ENCODE measurements around the gene TBC1D10B. TPM values are rescaled to one million over a fixed set of nuclear protein-coding genes. Genes with fewer than 3 reads are reported as not detected.

TBC1D10B gene
- total RNA-seq, 2 donors from 2014 or later: 40.3 to 59.4 TPM

GRCh38 chr16:30366511-30366910 is 3.8 kb downstream of the TBC1D10B start:
- no peaks in the 10 kb centered on the region for H3K27me3 ChIP-seq (replicated peaks; ENCODE audit: insufficient read depth)
- peaks cover 19% of the 10 kb centered on the region for H3K4me1 ChIP-seq (replicated peaks)
- TF ChIP-seq POLR2A (IDR thresholded peaks at IDR 0.05): no peak
- TF ChIP-seq POLR2AphosphoS5 (IDR thresholded peaks at IDR 0.05): no peak
- TF ChIP-seq, protein P1, sequence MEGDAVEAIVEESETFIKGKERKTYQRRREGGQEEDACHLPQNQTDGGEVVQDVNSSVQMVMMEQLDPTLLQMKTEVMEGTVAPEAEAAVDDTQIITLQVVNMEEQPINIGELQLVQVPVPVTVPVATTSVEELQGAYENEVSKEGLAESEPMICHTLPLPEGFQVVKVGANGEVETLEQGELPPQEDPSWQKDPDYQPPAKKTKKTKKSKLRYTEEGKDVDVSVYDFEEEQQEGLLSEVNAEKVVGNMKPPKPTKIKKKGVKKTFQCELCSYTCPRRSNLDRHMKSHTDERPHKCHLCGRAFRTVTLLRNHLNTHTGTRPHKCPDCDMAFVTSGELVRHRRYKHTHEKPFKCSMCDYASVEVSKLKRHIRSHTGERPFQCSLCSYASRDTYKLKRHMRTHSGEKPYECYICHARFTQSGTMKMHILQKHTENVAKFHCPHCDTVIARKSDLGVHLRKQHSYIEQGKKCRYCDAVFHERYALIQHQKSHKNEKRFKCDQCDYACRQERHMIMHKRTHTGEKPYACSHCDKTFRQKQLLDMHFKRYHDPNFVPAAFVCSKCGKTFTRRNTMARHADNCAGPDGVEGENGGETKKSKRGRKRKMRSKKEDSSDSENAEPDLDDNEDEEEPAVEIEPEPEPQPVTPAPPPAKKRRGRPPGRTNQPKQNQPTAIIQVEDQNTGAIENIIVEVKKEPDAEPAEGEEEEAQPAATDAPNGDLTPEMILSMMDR (IDR thresholded peaks at IDR 0.05): no peak
- WGBS: 69% methylated on average over 4 of the region's 4 CpGs
- no peaks in the 10 kb centered on the region for H3K9me3 ChIP-seq
- no peak for DNase-seq (ENCODE audit: low spot score)
- no peak overlapping the region for H3K27ac ChIP-seq
- H3K36me3 ChIP-seq: no peaks in the 10 kb centered on the region
- no peak overlapping the region for H3K4me3 ChIP-seq
- intact Hi-C loops (cut with DNase I): no loop called here

- TF ChIP-seq POLR2AphosphoS5 (IDR thresholded peaks at IDR 0.05) (no peak), POLR2A (IDR thresholded peaks at IDR 0.05) (no peak)
- TF ChIP-seq, protein P1 (IDR thresholded peaks at IDR 0.05): no peak
- peaks cover 15% of the 10 kb centered on the region for H3K4me1 ChIP-seq (replicated peaks)
- no peak overlapping the region for H3K4me3 ChIP-seq
- intact Hi-C loops (cut with DNase I): no loop called here
- no peak overlapping the region for H3K27ac ChIP-seq
- H3K9me3 ChIP-seq: no peaks in the 10 kb centered on the region
- no peak for DNase-seq (ENCODE audit: low spot score)
- 68% methylated on average over 10 of the region's 10 CpGs for WGBS
- H3K36me3 ChIP-seq: no peaks in the 10 kb centered on the region
- no peaks in the 10 kb centered on the region for H3K27me3 ChIP-seq (replicated peaks; ENCODE audit: insufficient read depth)
Measured at GRCh38 chr16:30365200-30365599, 5.1 kb downstream of the TBC1D10B start.

DNA sequence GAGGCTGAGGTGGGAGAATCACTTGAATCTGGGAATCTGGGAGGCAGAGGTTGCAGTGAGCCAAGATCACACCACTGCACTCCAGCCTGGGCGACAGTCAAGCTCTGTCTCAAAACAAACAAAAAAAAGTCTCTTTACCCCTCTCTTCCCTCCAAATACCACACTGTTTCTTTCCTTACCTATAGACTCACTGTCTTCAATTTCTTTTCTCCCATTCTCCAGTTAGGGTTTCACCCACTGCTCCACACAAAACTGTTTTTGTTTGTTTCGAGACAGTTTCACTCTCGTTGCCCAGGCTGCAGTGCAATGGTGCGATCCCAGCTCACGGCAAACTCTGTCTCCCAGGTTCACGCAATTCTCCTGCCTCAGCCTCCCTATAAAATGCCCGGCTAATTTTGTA is 9.1 kb downstream of the TBC1D10B start:
- Histone ChIP-seq H3K27me3 (replicated peaks; ENCODE audit: insufficient read depth) (no peaks in the 10 kb centered on the region), H3K9me3 (no peaks in the 10 kb centered on the region), H3K4me1 (replicated peaks) (no peaks in the 10 kb centered on the region), H3K27ac (no peak overlapping the region), H3K4me3 (no peak overlapping the region), H3K36me3 (no peaks in the 10 kb centered on the region)
- WGBS: 94% methylated on average over 7 of the region's 7 CpGs
- DNase-seq (ENCODE audit: low spot score): no peak
- TF ChIP-seq POLR2A (IDR thresholded peaks at IDR 0.05) (no peak), POLR2AphosphoS5 (IDR thresholded peaks at IDR 0.05) (no peak)
- TF ChIP-seq, protein P1 (IDR thresholded peaks at IDR 0.05): no peak
- intact Hi-C loops (cut with DNase I): no loop called here

DNA sequence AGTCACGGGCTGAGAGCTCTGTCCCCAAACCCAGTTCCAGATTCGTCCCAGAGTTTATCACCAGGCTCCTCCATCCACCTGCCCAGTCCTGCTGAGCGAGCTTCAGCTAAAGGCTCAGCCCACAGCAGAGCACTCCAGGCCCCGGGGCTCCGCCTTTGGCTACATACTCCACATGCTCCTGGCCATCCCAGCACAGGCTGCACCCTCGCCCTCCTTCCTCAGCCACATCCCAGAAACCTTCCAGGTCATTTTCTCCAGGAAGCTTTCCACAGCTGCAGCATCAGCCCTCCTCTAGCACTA is 10.5 kb downstream of the TBC1D10B start:
- intact Hi-C loops (cut with DNase I): no loop called here
- no peaks in the 10 kb centered on the region for H3K9me3 ChIP-seq
- TF ChIP-seq, protein P1 (IDR thresholded peaks at IDR 0.05): no peak
- no peak for TF ChIP-seq POLR2AphosphoS5 (IDR thresholded peaks at IDR 0.05)
- TF ChIP-seq POLR2A (IDR thresholded peaks at IDR 0.05): no peak
- no peak overlapping the region for H3K27ac ChIP-seq
- H3K36me3 ChIP-seq: no peaks in the 10 kb centered on the region
- DNase-seq (ENCODE audit: low spot score): no peak
- H3K4me1 ChIP-seq (replicated peaks): no peaks in the 10 kb centered on the region
- H3K4me3 ChIP-seq: no peak overlapping the region
- WGBS: 56% methylated on average over 5 of the region's 6 CpGs
- H3K27me3 ChIP-seq (replicated peaks; ENCODE audit: insufficient read depth): no peaks in the 10 kb centered on the region

- 86% methylated on average over 28 of the region's 28 CpGs for WGBS
- no peak for DNase-seq (ENCODE audit: low spot score)
- Histone ChIP-seq H3K27me3 (replicated peaks; ENCODE audit: insufficient read depth) (no peaks in the 10 kb centered on the region), H3K36me3 (no peaks in the 10 kb centered on the region), H3K4me1 (replicated peaks) (peaks cover under 1% of the 10 kb centered on the region), H3K27ac (no peak overlapping the region), H3K9me3 (no peaks in the 10 kb centered on the region), H3K4me3 (no peak overlapping the region)
- intact Hi-C loops (cut with DNase I): no loop called here
- TF ChIP-seq, protein P1 (IDR thresholded peaks at IDR 0.05): no peak
- no peak for TF ChIP-seq POLR2A (IDR thresholded peaks at IDR 0.05)
- no peak for TF ChIP-seq POLR2AphosphoS5 (IDR thresholded peaks at IDR 0.05)
Measured at GRCh38 chr16:30358990-30359870, 11.1 kb downstream of the TBC1D10B start.

All from prostate gland (tissue), 2 donors.